AG10803 (cell line): ENCODE results near the gene FXYD6.

Experiments used
- DNase-seq: peaks from one replicate; pipeline ENCODE4 v3.0.0; 2010; ENCODE audit warnings: low read depth
- H3K4me3 ChIP-seq: 2 replicates; pipeline ENCODE4 v1.5.1; 2011; ENCODE audit warnings: mild to moderate bottlenecking, low read length, control low read depth
- CTCF ChIP-seq: conservative IDR thresholded peaks from 2 replicates; pipeline ENCODE4 v1.5.1; 2011; ENCODE audit warnings: mild to moderate bottlenecking, low read length, control low read depth, inconsistent platforms

Gene FXYD6

GRCh38 chr11:117862753-117863152, 13.7 kb downstream of the FXYD6 start:
- no peak overlapping the region for H3K4me3 ChIP-seq
- DNase-seq = no peak
- TF ChIP-seq CTCF = no peak

GRCh38 chr11:117862019-117862725, 14.3 kb downstream of the FXYD6 start:
- H3K4me3 ChIP-seq = no peak overlapping the region
- no peak for DNase-seq
- TF ChIP-seq CTCF = no peak

GRCh38 chr11:117861151-117862018, 15.1 kb downstream of the FXYD6 start:
- H3K4me3 ChIP-seq = no peak overlapping the region
- no peak for TF ChIP-seq CTCF
- no peak for DNase-seq

GRCh38 chr11:117860139-117860538, 16.3 kb downstream of the FXYD6 start:
- no peak for DNase-seq
- TF ChIP-seq CTCF = no peak
- H3K4me3 ChIP-seq = no peak overlapping the region

- TF ChIP-seq CTCF = no peak
- H3K4me3 ChIP-seq = no peak overlapping the region
- no peak for DNase-seq
Measured at GRCh38 chr11:117859488-117860112, 16.9 kb downstream of the FXYD6 start.

GRCh38 chr11:117859061-117859460, 17.4 kb downstream of the FXYD6 start:
- no peak for TF ChIP-seq CTCF
- no peak for DNase-seq
- H3K4me3 ChIP-seq = no peak overlapping the region
